ENCODE measurements around the gene NUDT3.

DNA sequence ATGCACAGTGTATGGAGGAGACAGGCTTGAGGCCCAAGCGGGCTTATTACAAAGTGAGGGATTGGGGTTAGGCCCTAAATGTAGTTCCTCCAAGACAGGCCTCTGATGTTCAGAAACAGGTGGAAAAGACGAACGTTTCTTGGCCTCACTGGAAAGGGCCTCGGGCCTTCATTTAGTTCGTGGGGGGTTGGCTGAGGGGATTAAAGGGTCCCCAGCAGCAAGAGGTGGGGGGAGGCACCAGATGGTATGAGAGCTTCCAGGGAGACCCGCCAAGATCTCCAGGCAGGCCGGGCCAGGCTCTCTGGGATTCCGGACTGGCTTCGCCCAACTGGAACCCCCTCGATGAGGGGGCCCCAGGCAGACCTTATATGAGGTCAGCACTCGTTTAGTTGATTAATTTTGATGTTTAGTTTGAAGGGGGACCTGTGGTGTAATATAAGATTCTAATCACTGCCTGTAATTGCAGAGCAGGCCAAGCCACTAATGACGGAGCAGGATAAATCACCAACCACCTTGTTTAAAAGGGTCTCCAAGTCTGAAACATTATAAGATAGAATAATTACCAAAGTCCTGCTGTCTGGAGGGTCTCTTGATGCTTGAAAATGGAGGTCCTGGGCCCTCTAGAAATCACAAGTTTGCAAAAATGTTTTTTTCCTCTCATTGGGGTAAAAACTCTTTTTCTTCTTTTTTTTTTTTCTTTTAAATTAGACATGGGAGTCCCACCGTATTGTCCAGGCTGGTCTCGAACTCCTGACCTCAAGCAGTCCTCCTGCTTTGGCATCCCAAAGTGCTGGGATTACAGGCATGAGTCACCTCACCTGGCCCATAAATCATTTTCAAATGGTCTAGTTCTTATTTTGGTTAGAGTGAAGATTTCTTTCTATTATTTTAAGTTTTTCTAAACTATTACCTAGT is 153.6 kb downstream of the NUDT3 start:
- no peak for TF ChIP-seq POLR2A (IDR thresholded peaks at IDR 0.05)
- TF ChIP-seq, protein P1, sequence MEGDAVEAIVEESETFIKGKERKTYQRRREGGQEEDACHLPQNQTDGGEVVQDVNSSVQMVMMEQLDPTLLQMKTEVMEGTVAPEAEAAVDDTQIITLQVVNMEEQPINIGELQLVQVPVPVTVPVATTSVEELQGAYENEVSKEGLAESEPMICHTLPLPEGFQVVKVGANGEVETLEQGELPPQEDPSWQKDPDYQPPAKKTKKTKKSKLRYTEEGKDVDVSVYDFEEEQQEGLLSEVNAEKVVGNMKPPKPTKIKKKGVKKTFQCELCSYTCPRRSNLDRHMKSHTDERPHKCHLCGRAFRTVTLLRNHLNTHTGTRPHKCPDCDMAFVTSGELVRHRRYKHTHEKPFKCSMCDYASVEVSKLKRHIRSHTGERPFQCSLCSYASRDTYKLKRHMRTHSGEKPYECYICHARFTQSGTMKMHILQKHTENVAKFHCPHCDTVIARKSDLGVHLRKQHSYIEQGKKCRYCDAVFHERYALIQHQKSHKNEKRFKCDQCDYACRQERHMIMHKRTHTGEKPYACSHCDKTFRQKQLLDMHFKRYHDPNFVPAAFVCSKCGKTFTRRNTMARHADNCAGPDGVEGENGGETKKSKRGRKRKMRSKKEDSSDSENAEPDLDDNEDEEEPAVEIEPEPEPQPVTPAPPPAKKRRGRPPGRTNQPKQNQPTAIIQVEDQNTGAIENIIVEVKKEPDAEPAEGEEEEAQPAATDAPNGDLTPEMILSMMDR (IDR thresholded peaks at IDR 0.05), result no peak
